ENCODE data around the gene CMSS1. TPM values are rescaled to one million over a fixed set of nuclear protein-coding genes. Genes with fewer than 3 reads are reported as not detected.

Gene CMSS1
- total and polyA plus RNA-seq, 2 of the 13 experiments (the other 11 are each of a cell fraction or from before 2014, with no cell fraction given) = 6.4 to 48.7 TPM

- TF ChIP-seq GTF3A (CRISPR knock-in tag; conservative IDR thresholded peaks at IDR 0.05) (no peak), NFRKB (IDR thresholded peaks at IDR 0.05) (no peak), NONO (IDR thresholded peaks at IDR 0.05) (no peak), NONO (CRISPR knock-in tag; conservative IDR thresholded peaks at IDR 0.05) (no peak), FOSL2 (CRISPR knock-in tag; IDR thresholded peaks at IDR 0.05) (0 out of 2 replicates have a peak, but pooled peaks have one; percentile 7), HIVEP1 (CRISPR knock-in tag; IDR thresholded peaks at IDR 0.05) (no peak), ZNF768 (CRISPR knock-in tag; IDR thresholded peaks at IDR 0.05) (no peak), ZNF639 (CRISPR knock-in tag; conservative IDR thresholded peaks at IDR 0.05) (no peak), ZNF354B (CRISPR knock-in tag; IDR thresholded peaks at IDR 0.05) (no peak), NCOA1 (CRISPR knock-in tag; IDR thresholded peaks at IDR 0.05) (no peak), ZNF30 (CRISPR knock-in tag; IDR thresholded peaks at IDR 0.05) (no peak), ZNF83 (CRISPR knock-in tag; IDR thresholded peaks at IDR 0.05; ENCODE audit: borderline replicate concordance) (no peak), POLR2AphosphoS2 (IDR thresholded peaks at IDR 0.05; ENCODE audit: low read depth, low read length) (no peak), FOSL1 (CRISPR knock-in tag; IDR thresholded peaks at IDR 0.05; ENCODE audit: borderline replicate concordance) (no peak)
- TF ChIP-seq, protein P1, sequence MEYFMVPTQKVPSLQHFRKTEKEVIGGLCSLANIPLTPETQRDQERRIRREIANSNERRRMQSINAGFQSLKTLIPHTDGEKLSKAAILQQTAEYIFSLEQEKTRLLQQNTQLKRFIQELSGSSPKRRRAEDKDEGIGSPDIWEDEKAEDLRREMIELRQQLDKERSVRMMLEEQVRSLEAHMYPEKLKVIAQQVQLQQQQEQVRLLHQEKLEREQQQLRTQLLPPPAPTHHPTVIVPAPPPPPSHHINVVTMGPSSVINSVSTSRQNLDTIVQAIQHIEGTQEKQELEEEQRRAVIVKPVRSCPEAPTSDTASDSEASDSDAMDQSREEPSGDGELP (IDR thresholded peaks at IDR 0.05; ENCODE audit: borderline replicate concordance, low read depth) = peak; percentile 80
- TF ChIP-seq, protein P2, sequence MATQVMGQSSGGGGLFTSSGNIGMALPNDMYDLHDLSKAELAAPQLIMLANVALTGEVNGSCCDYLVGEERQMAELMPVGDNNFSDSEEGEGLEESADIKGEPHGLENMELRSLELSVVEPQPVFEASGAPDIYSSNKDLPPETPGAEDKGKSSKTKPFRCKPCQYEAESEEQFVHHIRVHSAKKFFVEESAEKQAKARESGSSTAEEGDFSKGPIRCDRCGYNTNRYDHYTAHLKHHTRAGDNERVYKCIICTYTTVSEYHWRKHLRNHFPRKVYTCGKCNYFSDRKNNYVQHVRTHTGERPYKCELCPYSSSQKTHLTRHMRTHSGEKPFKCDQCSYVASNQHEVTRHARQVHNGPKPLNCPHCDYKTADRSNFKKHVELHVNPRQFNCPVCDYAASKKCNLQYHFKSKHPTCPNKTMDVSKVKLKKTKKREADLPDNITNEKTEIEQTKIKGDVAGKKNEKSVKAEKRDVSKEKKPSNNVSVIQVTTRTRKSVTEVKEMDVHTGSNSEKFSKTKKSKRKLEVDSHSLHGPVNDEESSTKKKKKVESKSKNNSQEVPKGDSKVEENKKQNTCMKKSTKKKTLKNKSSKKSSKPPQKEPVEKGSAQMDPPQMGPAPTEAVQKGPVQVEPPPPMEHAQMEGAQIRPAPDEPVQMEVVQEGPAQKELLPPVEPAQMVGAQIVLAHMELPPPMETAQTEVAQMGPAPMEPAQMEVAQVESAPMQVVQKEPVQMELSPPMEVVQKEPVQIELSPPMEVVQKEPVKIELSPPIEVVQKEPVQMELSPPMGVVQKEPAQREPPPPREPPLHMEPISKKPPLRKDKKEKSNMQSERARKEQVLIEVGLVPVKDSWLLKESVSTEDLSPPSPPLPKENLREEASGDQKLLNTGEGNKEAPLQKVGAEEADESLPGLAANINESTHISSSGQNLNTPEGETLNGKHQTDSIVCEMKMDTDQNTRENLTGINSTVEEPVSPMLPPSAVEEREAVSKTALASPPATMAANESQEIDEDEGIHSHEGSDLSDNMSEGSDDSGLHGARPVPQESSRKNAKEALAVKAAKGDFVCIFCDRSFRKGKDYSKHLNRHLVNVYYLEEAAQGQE (IDR thresholded peaks at IDR 0.05; ENCODE audit: borderline replicate concordance in 1 of 2, low read depth in 1 of 2, low read length in 2 of 2) = no peak
- TF ChIP-seq, protein P3, sequence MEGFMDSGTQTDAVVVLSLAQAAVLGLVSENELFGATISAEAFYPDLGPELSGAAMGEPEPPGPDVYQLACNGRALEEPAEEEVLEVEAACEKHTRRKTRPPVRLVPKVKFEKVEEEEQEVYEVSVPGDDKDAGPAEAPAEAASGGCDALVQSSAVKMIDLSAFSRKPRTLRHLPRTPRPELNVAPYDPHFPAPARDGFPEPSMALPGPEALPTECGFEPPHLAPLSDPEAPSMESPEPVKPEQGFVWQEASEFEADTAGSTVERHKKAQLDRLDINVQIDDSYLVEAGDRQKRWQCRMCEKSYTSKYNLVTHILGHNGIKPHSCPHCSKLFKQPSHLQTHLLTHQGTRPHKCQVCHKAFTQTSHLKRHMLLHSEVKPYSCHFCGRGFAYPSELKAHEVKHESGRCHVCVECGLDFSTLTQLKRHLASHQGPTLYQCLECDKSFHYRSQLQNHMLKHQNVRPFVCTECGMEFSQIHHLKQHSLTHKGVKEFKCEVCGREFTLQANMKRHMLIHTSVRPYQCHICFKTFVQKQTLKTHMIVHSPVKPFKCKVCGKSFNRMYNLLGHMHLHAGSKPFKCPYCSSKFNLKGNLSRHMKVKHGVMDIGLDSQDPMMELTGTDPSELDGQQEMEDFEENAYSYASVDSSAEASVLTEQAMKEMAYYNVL (CRISPR knock-in tag; IDR thresholded peaks at IDR 0.05; ENCODE audit: borderline replicate concordance) = no peak
- TF ChIP-seq, protein P4, sequence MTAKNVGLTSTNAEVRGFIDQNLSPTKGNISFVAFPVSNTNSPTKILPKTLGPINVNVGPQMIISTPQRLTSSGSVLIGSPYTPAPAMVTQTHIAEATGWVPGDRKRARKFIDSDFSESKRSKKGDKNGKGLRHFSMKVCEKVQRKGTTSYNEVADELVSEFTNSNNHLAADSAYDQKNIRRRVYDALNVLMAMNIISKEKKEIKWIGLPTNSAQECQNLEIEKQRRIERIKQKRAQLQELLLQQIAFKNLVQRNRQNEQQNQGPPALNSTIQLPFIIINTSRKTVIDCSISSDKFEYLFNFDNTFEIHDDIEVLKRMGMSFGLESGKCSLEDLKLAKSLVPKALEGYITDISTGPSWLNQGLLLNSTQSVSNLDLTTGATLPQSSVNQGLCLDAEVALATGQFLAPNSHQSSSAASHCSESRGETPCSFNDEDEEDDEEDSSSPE (CRISPR knock-in tag; IDR thresholded peaks at IDR 0.05) = no peak
- TF ChIP-seq, protein P5, sequence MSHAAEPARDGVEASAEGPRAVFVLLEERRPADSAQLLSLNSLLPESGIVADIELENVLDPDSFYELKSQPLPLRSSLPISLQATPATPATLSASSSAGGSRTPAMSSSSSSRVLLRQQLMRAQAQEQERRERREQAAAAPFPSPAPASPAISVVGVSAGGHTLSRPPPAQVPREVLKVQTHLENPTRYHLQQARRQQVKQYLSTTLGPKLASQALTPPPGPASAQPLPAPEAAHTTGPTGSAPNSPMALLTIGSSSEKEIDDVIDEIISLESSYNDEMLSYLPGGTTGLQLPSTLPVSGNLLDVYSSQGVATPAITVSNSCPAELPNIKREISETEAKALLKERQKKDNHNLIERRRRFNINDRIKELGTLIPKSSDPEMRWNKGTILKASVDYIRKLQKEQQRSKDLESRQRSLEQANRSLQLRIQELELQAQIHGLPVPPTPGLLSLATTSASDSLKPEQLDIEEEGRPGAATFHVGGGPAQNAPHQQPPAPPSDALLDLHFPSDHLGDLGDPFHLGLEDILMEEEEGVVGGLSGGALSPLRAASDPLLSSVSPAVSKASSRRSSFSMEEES (CRISPR knock-in tag; IDR thresholded peaks at IDR 0.05) = no peak
Observed at GRCh38 chr3:100097919-100098783, 280.5 kb downstream of the CMSS1 start (continued).

All from HepG2 (cell line).